K562 treated with DMSO at 1 percent for 12 hours (cell line): Measurements from ENCODE around the gene DENND1B. TPM values are rescaled to one million over a fixed set of nuclear protein-coding genes. Genes with fewer than 3 reads are reported as not detected.

Source experiments
- total RNA-seq: library from RNA; unstranded; fragments of 300-600 nt; gene quantifications from 2 replicates; pipeline ENCODE4 v1.2.3, GENCODE V29; 2022; ENCODE audit not compliant: insufficient read depth

DENND1B gene
- total RNA-seq = 0.59 and 4.4 TPM in 2 replicates

GRCh38 chr1:197775282-197776262 lies at the start of gene DENND1B:
TSS of gene DENND1B (minus strand) at chr1:197775480. CDS start at chr1:197775155, 325 bp downstream.

Other genes with a start within 250 kb of the DENND1B start
- gene C1orf53, start 127.2 kb upstream of the DENND1B start, total RNA-seq = 6.9 and 7.9 TPM in 2 replicates
- gene LHX9, start 141.9 kb upstream of the DENND1B start, total RNA-seq = 1.1 TPM in 1 of 2 replicates, not detected in the other